Fibroblast of pulmonary artery (primary cell): ENCODE results near the gene CHMP6.
A peak's percentile ranks its signal among the peaks of the same experiment; 100 is the strongest.

Experiments used
- DNase-seq: peaks from one replicate; pipeline ENCODE4 v3.0.0-alpha.2; 2010; ENCODE audit warnings: low read depth
- H3K4me3 ChIP-seq: replicated peaks from 2 replicates; pipeline ENCODE4 v1.5.1; 2011; ENCODE audit warnings: low read depth, mild to moderate bottlenecking, control low read depth, low read length, moderate library complexity
- CTCF ChIP-seq: IDR thresholded peaks from 2 replicates; pipeline ENCODE4 v1.5.1; 2011; ENCODE audit warnings: mild to moderate bottlenecking, control low read depth, low read length, inconsistent platforms; ENCODE audit errors: missing control alignments

The CHMP6 gene

GRCh38 chr17:81002013-81002384, 10.4 kb downstream of the CHMP6 start:
- TF ChIP-seq CTCF: no peak
- DNase-seq: no peak
- H3K4me3 ChIP-seq: no peak overlapping the region

GRCh38 chr17:81002409-81003361, 11.0 kb downstream of the CHMP6 start:
- peak; percentile 66 for DNase-seq
- no peak for TF ChIP-seq CTCF
- H3K4me3 ChIP-seq: no peak overlapping the region

- no peak overlapping the region for H3K4me3 ChIP-seq
- no peak for TF ChIP-seq CTCF
- no peak for DNase-seq
Measured at GRCh38 chr17:81003711-81004475, 12.3 kb downstream of the CHMP6 start.

- no peak overlapping the region for H3K4me3 ChIP-seq
- TF ChIP-seq CTCF: no peak
- no peak for DNase-seq
Measured at GRCh38 chr17:81006891-81007290, 15.2 kb downstream of the CHMP6 start.

GRCh38 chr17:81008140-81008539, 16.5 kb downstream of the CHMP6 start:
- no peak for TF ChIP-seq CTCF
- no peak overlapping the region for H3K4me3 ChIP-seq
- DNase-seq: no peak

- no peak for TF ChIP-seq CTCF
- no peak overlapping the region for H3K4me3 ChIP-seq
- DNase-seq: no peak
Measured at GRCh38 chr17:81009136-81009535, 17.5 kb downstream of the CHMP6 start.
